WTC11 (cell line): ENCODE data around the gene WFS1. TPM values are rescaled to one million over a fixed set of nuclear protein-coding genes. Genes with fewer than 3 reads are reported as not detected.
A peak's percentile ranks its signal among the peaks of the same experiment; 100 is the strongest.

ENCODE experiments used
- ATAC-seq: fragments of 200-7000 bp; cut with Tn5 transposase; 2 replicates; pipeline ENCODE4 v1.10.0; 2021; ENCODE audit warnings: mild to moderate bottlenecking, moderate library complexity
- CTCF ChIA-PET: fragments of 300-600 bp; sonication (Branson Sonifier 250); formaldehyde crosslinking; loops from one replicate; lab custom pipeline; 2021; ENCODE audit warnings: antibody characterized with exemption; lab: Charles Lee
- POLR2A ChIA-PET: fragments of 350-600 bp; sonication (Branson Sonifier 250); formaldehyde crosslinking; loops from one replicate; lab custom pipeline; 2021; ENCODE audit warnings: antibody characterized with exemption; lab: Charles Lee
- DNase-seq: peaks from one replicate; pipeline ENCODE4 v3.0.0; 2021; ENCODE audit warnings: low spot score
- H3K27ac Mint-ChIP-seq: 2 replicates; pipeline ENCODE4 v1.8.0; 2021; ENCODE audit warnings: mixed read lengths
- H3K27me3 Mint-ChIP-seq: 2 replicates; pipeline ENCODE4 v1.8.0; 2021; ENCODE audit warnings: low read depth, mild to moderate bottlenecking, moderate library complexity, mixed read lengths
- H3K36me3 Mint-ChIP-seq: 2 replicates; pipeline ENCODE4 v1.8.0; 2021; ENCODE audit warnings: mixed read lengths
- H3K4me1 Mint-ChIP-seq: 2 replicates; pipeline ENCODE4 v1.8.0; 2022; ENCODE audit warnings: mixed read lengths
- H3K4me3 Mint-ChIP-seq: 2 replicates; pipeline ENCODE4 v1.8.0; 2021; ENCODE audit warnings: mild to moderate bottlenecking, moderate library complexity, mixed read lengths
- H3K9me3 Mint-ChIP-seq: 2 replicates; pipeline ENCODE4 v1.8.0; 2021; ENCODE audit warnings: mixed read lengths
- ATF1 ChIP-seq: sonication (generic); formaldehyde crosslinking; IDR thresholded peaks from 2 replicates; pipeline ENCODE4 v1.8.1; 2023; ENCODE audit warnings: mild to moderate bottlenecking, moderate library complexity, missing genetic modification reagents
- CREM ChIP-seq: sonication (generic); formaldehyde crosslinking; IDR thresholded peaks from 2 replicates; pipeline ENCODE4 v1.8.1; 2022; ENCODE audit warnings: mild to moderate bottlenecking, missing genetic modification reagents, moderate library complexity
- FOXJ3 ChIP-seq: sonication (generic); formaldehyde crosslinking; IDR thresholded peaks from 2 replicates; pipeline ENCODE4 v1.9.0; 2021; ENCODE audit warnings: missing genetic modification reagents, mild to moderate bottlenecking, borderline replicate concordance
- GRHL2 ChIP-seq: fragments of 250-450 bp; sonication (Bioruptor Pico); IDR thresholded peaks from 2 replicates; pipeline ENCODE4 v1.8.0; 2022; ENCODE audit warnings: mild to moderate bottlenecking, moderate library complexity; ENCODE audit not compliant: insufficient replicate concordance, severe bottlenecking
- HMGA2 ChIP-seq: fragments of 250-450 bp; sonication (Bioruptor Pico); IDR thresholded peaks from 2 replicates; pipeline ENCODE4 v1.4.0; 2021; ENCODE audit warnings: mild to moderate bottlenecking, moderate library complexity
- JUN ChIP-seq: sonication (generic); formaldehyde crosslinking; IDR thresholded peaks from 2 replicates; pipeline ENCODE4 v1.8.0; 2023; ENCODE audit warnings: mild to moderate bottlenecking, missing genetic modification reagents
- NR1H2 ChIP-seq: sonication (generic); formaldehyde crosslinking; IDR thresholded peaks from 2 replicates; pipeline ENCODE4 v1.9.0; 2021; ENCODE audit warnings: mild to moderate bottlenecking, moderate library complexity, missing genetic modification reagents
- PRRX2 ChIP-seq: fragments of 250-450 bp; sonication (Bioruptor Pico); IDR thresholded peaks from 2 replicates; pipeline ENCODE4 v1.8.0; 2021; ENCODE audit warnings: mild to moderate bottlenecking
- RORB ChIP-seq: fragments of 250-450 bp; sonication (Bioruptor Pico); IDR thresholded peaks from 2 replicates; pipeline ENCODE4 v1.9.0; 2021; ENCODE audit warnings: mild to moderate bottlenecking
- SP1 ChIP-seq: sonication (generic); formaldehyde crosslinking; conservative IDR thresholded peaks from 2 replicates; pipeline ENCODE4 v1.8.1; 2022; ENCODE audit warnings: missing genetic modification reagents
- ZNF121 ChIP-seq: sonication (generic); formaldehyde crosslinking; IDR thresholded peaks from 2 replicates; pipeline ENCODE4 v1.8.0; 2023; ENCODE audit warnings: missing genetic modification reagents
- ZNF281 ChIP-seq: sonication (generic); formaldehyde crosslinking; IDR thresholded peaks from 2 replicates; pipeline ENCODE4 v1.8.0; 2023; ENCODE audit warnings: mild to moderate bottlenecking, missing genetic modification reagents
- ZNF396 ChIP-seq: fragments of 250-450 bp; sonication (Bioruptor Pico); IDR thresholded peaks from 2 replicates; pipeline ENCODE4 v1.8.0; 2021; ENCODE audit warnings: mild to moderate bottlenecking, moderate library complexity, borderline replicate concordance
- ZNF425 ChIP-seq: fragments of 250-450 bp; sonication (Bioruptor Pico); conservative IDR thresholded peaks from 2 replicates; pipeline ENCODE4 v1.9.0; 2021; ENCODE audit warnings: mild to moderate bottlenecking
- ZNF671 ChIP-seq: fragments of 250-450 bp; sonication (Bioruptor Pico); IDR thresholded peaks from 2 replicates; pipeline ENCODE4 v1.8.0; 2021; ENCODE audit warnings: mild to moderate bottlenecking
- total RNA-seq: library from RNA; stranded (reverse); gene quantifications from 3 replicates; pipeline ENCODE4 v1.2.3, GENCODE V29; 2021
- TF ChIP-seq, protein P1 (sequence below): sonication (generic); formaldehyde crosslinking; IDR thresholded peaks from 2 replicates; pipeline ENCODE4 v1.8.0; 2023; ENCODE audit warnings: missing genetic modification reagents, mild to moderate bottlenecking, borderline replicate concordance
- TF ChIP-seq, protein P2 (sequence below): sonication (generic); formaldehyde crosslinking; IDR thresholded peaks from 2 replicates; pipeline ENCODE4 v1.8.1; 2023; ENCODE audit warnings: mild to moderate bottlenecking, missing genetic modification reagents
- TF ChIP-seq, protein P3 (sequence below): fragments of 250-450 bp; sonication (Bioruptor Pico); IDR thresholded peaks from 2 replicates; pipeline ENCODE4 v1.9.0; 2021; ENCODE audit warnings: mild to moderate bottlenecking
- TF ChIP-seq, protein P4 (sequence below): sonication (generic); formaldehyde crosslinking; IDR thresholded peaks from 2 replicates; pipeline ENCODE4 v1.8.1; 2022; ENCODE audit warnings: low read depth, mild to moderate bottlenecking, moderate library complexity, missing genetic modification reagents, borderline replicate concordance

Gene WFS1
- total RNA-seq, 1 experiment from 2014 or later: 34.7 TPM

DNA sequence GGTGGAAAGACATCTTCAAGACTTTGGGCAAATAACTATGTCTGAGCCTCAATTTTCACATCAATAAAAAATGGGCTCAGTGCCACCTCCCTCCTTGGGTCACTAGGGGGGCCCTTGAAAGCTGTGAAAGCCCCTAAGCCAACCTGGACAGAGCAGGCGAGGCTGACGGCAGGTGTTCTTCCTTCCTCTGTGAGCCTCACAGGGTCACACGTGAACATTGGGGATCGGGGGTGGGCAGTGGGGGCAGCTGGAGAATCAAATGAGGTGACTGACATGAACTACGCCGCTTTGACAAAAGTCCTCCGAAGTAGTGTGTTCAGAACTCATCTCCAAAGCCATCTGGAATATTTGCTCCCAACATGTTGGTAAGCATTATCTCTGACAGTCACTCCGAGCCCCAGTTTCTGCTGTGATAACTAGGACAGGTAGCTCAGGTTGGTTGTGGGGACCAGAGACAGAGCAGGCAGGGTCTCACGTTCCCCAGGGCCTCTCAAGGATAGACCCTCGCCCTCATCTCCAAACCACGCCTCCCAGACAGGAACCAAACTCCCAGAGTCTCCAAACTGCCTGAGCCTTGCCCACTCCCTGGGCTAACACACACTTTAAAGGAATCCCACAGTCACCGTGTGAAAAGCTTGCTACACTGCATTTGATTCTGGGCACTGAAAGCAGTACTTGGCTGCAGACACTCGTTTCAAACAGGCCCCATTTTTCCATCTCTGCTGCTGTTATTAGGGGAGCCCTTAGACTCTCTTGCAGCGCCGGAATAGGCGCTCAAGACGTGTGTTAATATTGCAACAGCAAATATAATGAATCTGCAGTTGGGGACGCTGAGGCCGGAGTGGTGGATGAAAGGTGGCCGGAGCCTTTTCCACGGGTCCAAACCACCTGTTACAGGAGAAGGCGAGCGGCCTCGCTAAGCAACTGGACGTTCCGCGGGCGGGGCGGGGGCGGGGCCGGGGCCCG, 717 bp upstream of the WFS1 start (continued):
- TF ChIP-seq ZNF425: no peak
- TF ChIP-seq GRHL2 (CRISPR knock-in tag): no peak
- TF ChIP-seq ZNF396 (CRISPR knock-in tag): no peak
- TF ChIP-seq RORB (CRISPR knock-in tag): no peak
- no peak for TF ChIP-seq HMGA2 (CRISPR knock-in tag)
- TF ChIP-seq CREM (CRISPR knock-in tag): no peak
- TF ChIP-seq FOXJ3 (CRISPR knock-in tag): no peak
- no peak for TF ChIP-seq ATF1 (CRISPR knock-in tag)

DNA sequence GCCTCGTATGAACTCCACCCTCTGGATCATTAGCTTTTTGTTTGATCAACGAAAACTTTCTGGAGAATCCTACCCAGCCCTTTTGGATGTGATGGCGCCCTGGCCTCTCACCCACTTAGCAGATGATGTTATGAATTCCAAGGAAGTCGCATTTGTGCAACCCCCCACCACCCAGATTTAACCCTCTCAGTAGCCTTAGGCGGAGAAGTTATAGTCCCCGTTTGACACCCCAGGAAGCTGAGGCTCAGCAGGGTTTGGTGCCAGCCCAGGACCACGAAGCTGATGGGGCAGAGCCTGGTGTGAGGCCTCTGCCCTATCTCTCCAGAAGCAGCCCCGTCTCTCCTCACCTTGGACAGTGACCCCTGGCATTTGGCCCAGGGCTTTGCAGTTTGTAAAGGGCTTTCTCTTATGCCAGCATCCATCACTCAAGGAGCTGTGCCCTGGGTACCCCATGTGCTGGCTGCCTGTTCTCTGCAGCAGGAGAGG, 1.0 kb downstream of the WFS1 start:
- Mint-ChIP-seq H3K4me1 (peaks cover 55% of the 10 kb centered on the region), H3K36me3 (no peaks in the 10 kb centered on the region), H3K27me3 (peaks cover 8% of the 10 kb centered on the region), H3K9me3 (no peaks in the 10 kb centered on the region), H3K4me3 (peak overlapping the region; percentile 79), H3K27ac (no peak overlapping the region)
- ChIA-PET POLR2A (no interaction called here), CTCF (interaction anchor here (1.2 to 31.0 kb wide), 5 partner anchors 13 to 59 kb away, joined by 3 to 713 read pairs (median 11); no protein-coding TSS in a partner anchor)
- no peak for DNase-seq
- TF ChIP-seq, protein P1, sequence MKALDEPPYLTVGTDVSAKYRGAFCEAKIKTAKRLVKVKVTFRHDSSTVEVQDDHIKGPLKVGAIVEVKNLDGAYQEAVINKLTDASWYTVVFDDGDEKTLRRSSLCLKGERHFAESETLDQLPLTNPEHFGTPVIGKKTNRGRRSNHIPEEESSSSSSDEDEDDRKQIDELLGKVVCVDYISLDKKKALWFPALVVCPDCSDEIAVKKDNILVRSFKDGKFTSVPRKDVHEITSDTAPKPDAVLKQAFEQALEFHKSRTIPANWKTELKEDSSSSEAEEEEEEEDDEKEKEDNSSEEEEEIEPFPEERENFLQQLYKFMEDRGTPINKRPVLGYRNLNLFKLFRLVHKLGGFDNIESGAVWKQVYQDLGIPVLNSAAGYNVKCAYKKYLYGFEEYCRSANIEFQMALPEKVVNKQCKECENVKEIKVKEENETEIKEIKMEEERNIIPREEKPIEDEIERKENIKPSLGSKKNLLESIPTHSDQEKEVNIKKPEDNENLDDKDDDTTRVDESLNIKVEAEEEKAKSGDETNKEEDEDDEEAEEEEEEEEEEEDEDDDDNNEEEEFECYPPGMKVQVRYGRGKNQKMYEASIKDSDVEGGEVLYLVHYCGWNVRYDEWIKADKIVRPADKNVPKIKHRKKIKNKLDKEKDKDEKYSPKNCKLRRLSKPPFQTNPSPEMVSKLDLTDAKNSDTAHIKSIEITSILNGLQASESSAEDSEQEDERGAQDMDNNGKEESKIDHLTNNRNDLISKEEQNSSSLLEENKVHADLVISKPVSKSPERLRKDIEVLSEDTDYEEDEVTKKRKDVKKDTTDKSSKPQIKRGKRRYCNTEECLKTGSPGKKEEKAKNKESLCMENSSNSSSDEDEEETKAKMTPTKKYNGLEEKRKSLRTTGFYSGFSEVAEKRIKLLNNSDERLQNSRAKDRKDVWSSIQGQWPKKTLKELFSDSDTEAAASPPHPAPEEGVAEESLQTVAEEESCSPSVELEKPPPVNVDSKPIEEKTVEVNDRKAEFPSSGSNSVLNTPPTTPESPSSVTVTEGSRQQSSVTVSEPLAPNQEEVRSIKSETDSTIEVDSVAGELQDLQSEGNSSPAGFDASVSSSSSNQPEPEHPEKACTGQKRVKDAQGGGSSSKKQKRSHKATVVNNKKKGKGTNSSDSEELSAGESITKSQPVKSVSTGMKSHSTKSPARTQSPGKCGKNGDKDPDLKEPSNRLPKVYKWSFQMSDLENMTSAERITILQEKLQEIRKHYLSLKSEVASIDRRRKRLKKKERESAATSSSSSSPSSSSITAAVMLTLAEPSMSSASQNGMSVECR (CRISPR knock-in tag): no peak
- TF ChIP-seq PRRX2 (CRISPR knock-in tag) (no peak), NR1H2 (no peak), ZNF121 (CRISPR knock-in tag) (no peak), ZNF671 (CRISPR knock-in tag) (no peak), GRHL2 (CRISPR knock-in tag) (no peak), JUN (CRISPR knock-in tag) (no peak), ATF1 (CRISPR knock-in tag) (no peak), FOXJ3 (CRISPR knock-in tag) (no peak), SP1 (no peak), ZNF281 (CRISPR knock-in tag) (no peak)
- TF ChIP-seq, protein P2, sequence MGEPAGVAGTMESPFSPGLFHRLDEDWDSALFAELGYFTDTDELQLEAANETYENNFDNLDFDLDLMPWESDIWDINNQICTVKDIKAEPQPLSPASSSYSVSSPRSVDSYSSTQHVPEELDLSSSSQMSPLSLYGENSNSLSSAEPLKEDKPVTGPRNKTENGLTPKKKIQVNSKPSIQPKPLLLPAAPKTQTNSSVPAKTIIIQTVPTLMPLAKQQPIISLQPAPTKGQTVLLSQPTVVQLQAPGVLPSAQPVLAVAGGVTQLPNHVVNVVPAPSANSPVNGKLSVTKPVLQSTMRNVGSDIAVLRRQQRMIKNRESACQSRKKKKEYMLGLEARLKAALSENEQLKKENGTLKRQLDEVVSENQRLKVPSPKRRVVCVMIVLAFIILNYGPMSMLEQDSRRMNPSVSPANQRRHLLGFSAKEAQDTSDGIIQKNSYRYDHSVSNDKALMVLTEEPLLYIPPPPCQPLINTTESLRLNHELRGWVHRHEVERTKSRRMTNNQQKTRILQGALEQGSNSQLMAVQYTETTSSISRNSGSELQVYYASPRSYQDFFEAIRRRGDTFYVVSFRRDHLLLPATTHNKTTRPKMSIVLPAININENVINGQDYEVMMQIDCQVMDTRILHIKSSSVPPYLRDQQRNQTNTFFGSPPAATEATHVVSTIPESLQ (CRISPR knock-in tag): no peak
- TF ChIP-seq, protein P3, sequence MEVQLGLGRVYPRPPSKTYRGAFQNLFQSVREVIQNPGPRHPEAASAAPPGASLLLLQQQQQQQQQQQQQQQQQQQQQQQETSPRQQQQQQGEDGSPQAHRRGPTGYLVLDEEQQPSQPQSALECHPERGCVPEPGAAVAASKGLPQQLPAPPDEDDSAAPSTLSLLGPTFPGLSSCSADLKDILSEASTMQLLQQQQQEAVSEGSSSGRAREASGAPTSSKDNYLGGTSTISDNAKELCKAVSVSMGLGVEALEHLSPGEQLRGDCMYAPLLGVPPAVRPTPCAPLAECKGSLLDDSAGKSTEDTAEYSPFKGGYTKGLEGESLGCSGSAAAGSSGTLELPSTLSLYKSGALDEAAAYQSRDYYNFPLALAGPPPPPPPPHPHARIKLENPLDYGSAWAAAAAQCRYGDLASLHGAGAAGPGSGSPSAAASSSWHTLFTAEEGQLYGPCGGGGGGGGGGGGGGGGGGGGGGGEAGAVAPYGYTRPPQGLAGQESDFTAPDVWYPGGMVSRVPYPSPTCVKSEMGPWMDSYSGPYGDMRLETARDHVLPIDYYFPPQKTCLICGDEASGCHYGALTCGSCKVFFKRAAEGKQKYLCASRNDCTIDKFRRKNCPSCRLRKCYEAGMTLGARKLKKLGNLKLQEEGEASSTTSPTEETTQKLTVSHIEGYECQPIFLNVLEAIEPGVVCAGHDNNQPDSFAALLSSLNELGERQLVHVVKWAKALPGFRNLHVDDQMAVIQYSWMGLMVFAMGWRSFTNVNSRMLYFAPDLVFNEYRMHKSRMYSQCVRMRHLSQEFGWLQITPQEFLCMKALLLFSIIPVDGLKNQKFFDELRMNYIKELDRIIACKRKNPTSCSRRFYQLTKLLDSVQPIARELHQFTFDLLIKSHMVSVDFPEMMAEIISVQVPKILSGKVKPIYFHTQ (CRISPR knock-in tag): no peak
- TF ChIP-seq, protein P4, sequence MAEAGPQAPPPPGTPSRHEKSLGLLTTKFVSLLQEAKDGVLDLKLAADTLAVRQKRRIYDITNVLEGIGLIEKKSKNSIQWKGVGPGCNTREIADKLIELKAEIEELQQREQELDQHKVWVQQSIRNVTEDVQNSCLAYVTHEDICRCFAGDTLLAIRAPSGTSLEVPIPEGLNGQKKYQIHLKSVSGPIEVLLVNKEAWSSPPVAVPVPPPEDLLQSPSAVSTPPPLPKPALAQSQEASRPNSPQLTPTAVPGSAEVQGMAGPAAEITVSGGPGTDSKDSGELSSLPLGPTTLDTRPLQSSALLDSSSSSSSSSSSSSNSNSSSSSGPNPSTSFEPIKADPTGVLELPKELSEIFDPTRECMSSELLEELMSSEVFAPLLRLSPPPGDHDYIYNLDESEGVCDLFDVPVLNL (CRISPR knock-in tag): no peak
- no peak for ATAC-seq
